NCI-H2196 treated with DMSO at 0.1 percent for 48 hours (cell line): ENCODE measurements around the gene RBL1.
A peak's percentile ranks its signal among the peaks of the same experiment; 100 is the strongest.

Experiments
- DNase-seq: peaks from one replicate; lab custom pipeline; 2025; ENCODE audit not compliant: unreplicated experiment; lab: John Stamatoyannopoulos, UW

RBL1 gene

DNA sequence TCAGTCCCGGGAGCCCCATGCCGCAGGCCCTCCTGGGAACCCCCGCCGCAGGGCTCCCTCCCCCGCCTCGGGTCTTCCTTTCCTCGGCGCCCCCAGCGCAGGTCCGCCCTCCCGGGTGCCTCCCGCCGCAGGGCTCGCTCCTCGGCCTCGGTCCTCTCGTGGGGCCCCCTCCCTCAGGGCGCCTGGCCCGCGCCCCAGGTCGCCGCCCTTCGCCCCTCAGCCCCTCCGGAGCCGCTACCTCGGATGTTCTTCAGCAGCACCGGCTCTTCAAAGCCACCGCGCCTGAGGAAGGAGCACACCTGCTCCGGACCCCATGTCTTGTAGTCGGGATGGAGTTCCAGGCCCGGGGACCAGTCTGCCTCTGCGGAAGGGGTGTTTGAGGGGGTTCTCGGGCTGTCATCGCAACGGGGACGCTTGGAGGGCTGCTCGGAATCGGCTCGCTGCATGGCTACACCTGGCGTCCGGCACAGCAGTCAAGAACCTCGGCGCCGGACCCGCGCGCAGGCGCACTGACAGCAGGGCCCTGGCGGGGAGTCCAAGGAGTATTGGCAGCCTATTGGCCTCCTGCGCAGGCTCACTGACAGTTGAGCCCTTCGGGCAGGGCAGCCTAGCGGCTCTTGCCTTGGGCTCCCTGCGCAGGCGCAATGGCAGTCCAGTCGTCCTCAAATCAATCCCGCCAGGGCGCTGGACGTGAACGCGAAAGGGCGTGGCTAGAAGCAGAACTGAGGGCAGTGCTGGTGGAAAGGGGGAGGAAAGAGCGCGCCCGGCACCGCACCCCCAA is 144.4 kb downstream of the RBL1 start, which contains the start of gene SAMHD1:
SAMHD1 (minus strand) TSS at position 511 of the 781 bp plus-strand sequence; CDS start at position 446, 65 bp downstream.
- peak; percentile 99 for DNase-seq

DNA sequence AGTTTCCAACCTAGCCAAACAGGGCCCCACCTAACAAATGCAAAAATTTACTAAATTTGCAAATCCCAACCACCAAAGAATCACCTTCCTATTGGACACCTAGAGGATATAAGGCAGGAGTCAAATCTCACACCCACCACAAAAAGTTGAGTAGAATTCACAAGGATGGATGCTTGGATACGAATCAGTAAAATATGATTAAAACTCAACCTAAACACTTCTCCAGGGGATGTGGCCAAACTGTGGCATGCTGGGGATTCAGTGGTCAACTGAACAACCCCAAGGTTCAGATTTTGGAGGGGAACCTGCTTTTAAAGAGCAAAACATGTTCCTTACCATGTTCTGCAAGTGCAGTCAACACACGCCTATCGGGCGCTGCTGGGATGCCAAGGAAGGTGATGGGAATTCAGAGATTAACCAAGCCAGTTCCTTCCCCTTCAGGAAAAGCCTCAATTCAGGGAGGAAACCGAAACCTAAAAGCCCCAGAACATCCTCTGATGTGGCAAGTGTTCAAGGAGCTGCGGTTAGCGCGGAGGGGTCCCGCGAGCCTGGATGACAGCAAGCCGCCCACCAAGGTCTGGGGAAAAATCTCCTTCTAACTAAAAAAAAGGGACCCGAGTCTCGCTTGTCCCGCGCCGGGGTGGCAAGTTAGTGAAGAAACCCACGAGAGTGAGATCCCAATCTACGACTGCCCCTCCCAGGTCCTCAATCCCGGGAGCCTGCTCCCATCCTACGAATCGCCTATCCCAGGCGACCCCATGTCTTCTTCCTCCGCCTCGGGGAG is 145.2 kb downstream of the RBL1 start:
- DNase-seq = no peak
